A549 (cell line): Measurements from ENCODE around the gene GNG7. TPM values are rescaled to one million over a fixed set of nuclear protein-coding genes. Genes with fewer than 3 reads are reported as not detected.

ENCODE experiments used
- ATAC-seq, 2 experiments: fragments of 200-7000 bp in 1 of 2; fragments of >200 bp in 1 of 2; cut with Nextera tagmentation in 1 of 2; cut with Tn5 transposase in 1 of 2; 3 replicates each; pipeline versions ENCODE4 v1.8.0 to v1.9.1; 2018 to 2020; ENCODE audit warnings: mild to moderate bottlenecking in 1 of 2, moderate library complexity in 1 of 2
- CTCF ChIA-PET: fragments of 300-600 bp; sonication (Branson Sonifier 250); formaldehyde crosslinking; extraction: SDS; loops from one replicate; lab custom pipeline; 2021; ENCODE audit warnings: antibody characterized with exemption, inconsistent platforms; lab: Yijun Ruan, JAX
- POLR2A ChIA-PET: fragments of 350-600 bp; formaldehyde crosslinking; extraction: SDS; loops from one replicate; lab custom pipeline; 2021; ENCODE audit warnings: antibody characterized with exemption, inconsistent platforms; lab: Yijun Ruan, JAX
- DNase-seq, 2 experiments: peaks; one replicate each; pipeline versions ENCODE4 v3.0.0 to v3.0.0-alpha.2; 2011 to 2016; ENCODE audit warnings: low read depth in 1 of 2, low spot score in 1 of 2
- FAIRE-seq: peaks from 2 replicates; lab custom pipeline; 2011; peaks lifted over from hg19 to GRCh38; lab: Jason Lieb, UNC
- H3K27ac ChIP-seq, 2 experiments: fragments of >200 bp; sonication (Bioruptor Twin); formaldehyde crosslinking; 3 replicates each; pipeline ENCODE4 v1.5.1; 2016 to 2017
- H3K4me1 ChIP-seq: fragments of >200 bp; sonication (Bioruptor Twin); formaldehyde crosslinking; 3 replicates; pipeline ENCODE4 v1.6.1; 2016
- H3K4me2 ChIP-seq: fragments of >200 bp; sonication (Bioruptor Twin); formaldehyde crosslinking; 3 replicates; pipeline ENCODE4 v1.6.1; 2016
- H3K4me3 ChIP-seq: fragments of >200 bp; sonication (Bioruptor Twin); formaldehyde crosslinking; 3 replicates; pipeline ENCODE4 v1.5.1; 2016
- H3K9me3 ChIP-seq: fragments of >200 bp; sonication (Bioruptor Twin); formaldehyde crosslinking; 3 replicates; pipeline ENCODE4 v1.6.1; 2016
- BHLHE40 ChIP-seq: IDR thresholded peaks from 2 replicates; pipeline ENCODE4 v1.6.1; 2012; ENCODE audit warnings: low read depth, low read length, inconsistent platforms
- CEBPB ChIP-seq, 2 experiments: fragments of >200 bp in 1 of 2; sonication (Bioruptor Twin) in 1 of 2; formaldehyde crosslinking in 1 of 2; IDR thresholded peaks; 2 replicates each; pipeline ENCODE4 v1.6.1; 2012 to 2016
- CHD2 ChIP-seq: fragments of 150-350 bp; IDR thresholded peaks from 2 replicates; pipeline ENCODE4 v1.6.1; 2014; ENCODE audit warnings: low read length; ENCODE audit not compliant: partially characterized antibody
- CTCF ChIP-seq: fragments of >200 bp; sonication (Bioruptor Twin); formaldehyde crosslinking; IDR thresholded peaks from 3 replicates; pipeline ENCODE4 v1.5.1; 2016
- EHMT2 ChIP-seq: fragments of 200-600 bp; sonication (generic); IDR thresholded peaks from 2 replicates; pipeline ENCODE4 v1.6.1; 2016; ENCODE audit warnings: antibody characterized with exemption, low read depth, mild to moderate bottlenecking, moderate library complexity
- ESRRA ChIP-seq: fragments of 150-350 bp; IDR thresholded peaks from 2 replicates; pipeline ENCODE4 v1.6.1; 2014; ENCODE audit warnings: mild to moderate bottlenecking, low read length, borderline replicate concordance
- FOSL2 ChIP-seq, 2 experiments: fragments of 450-650 bp in 1 of 2; fragments of >200 bp in 1 of 2; sonication (Bioruptor Twin) in 1 of 2; formaldehyde crosslinking; IDR thresholded peaks; 2 replicates each; pipeline versions ENCODE4 v1.5.0 to v1.6.1; 2016 to 2020; ENCODE audit warnings: mild to moderate bottlenecking in 1 of 2, moderate library complexity in 1 of 2
- GATA3 ChIP-seq: IDR thresholded peaks from 2 replicates; pipeline ENCODE4 v1.6.1; 2012; ENCODE audit warnings: borderline replicate concordance
- HOXA7 ChIP-seq: fragments of 250-450 bp; sonication (Bioruptor Pico); IDR thresholded peaks from 2 replicates; pipeline ENCODE4 v1.5.0; 2020; ENCODE audit warnings: mild to moderate bottlenecking, moderate library complexity
- MAFK ChIP-seq: fragments of 450-650 bp; IDR thresholded peaks from 2 replicates; pipeline ENCODE4 v1.6.1; 2014; ENCODE audit not compliant: partially characterized antibody
- NR3C1 ChIP-seq: fragments of >200 bp; sonication (Bioruptor Twin); formaldehyde crosslinking; IDR thresholded peaks from 3 replicates; pipeline ENCODE4 v1.6.1; 2017
- PBX3 ChIP-seq: IDR thresholded peaks from 2 replicates; pipeline ENCODE4 v1.6.1; 2012
- POLR2A ChIP-seq: IDR thresholded peaks from 2 replicates; pipeline ENCODE4 v1.6.1; 2012; ENCODE audit warnings: mild to moderate bottlenecking, low read length
- POLR2AphosphoS2 ChIP-seq: conservative IDR thresholded peaks from 2 replicates; pipeline ENCODE4 v1.6.1; 2012; ENCODE audit warnings: low read length, improper control_type of control experiment, inconsistent platforms
- RAD21 ChIP-seq, 2 experiments: fragments of >200 bp in 1 of 2; sonication (Bioruptor Twin) in 1 of 2; formaldehyde crosslinking in 1 of 2; IDR thresholded peaks in 1 of 2; conservative IDR thresholded peaks in 1 of 2; 2 replicates in 1 of 2; 3 replicates in 1 of 2; pipeline ENCODE4 v1.6.1; 2012 to 2018; ENCODE audit warnings: inconsistent platforms in 1 of 2
- REST ChIP-seq: fragments of 200-600 bp; sonication (generic); IDR thresholded peaks from 2 replicates; pipeline ENCODE4 v1.6.1; 2016; ENCODE audit warnings: antibody characterized with exemption, mild to moderate bottlenecking, moderate library complexity
- RNF2 ChIP-seq: fragments of 200-600 bp; sonication (generic); IDR thresholded peaks from 2 replicates; pipeline ENCODE4 v1.6.1; 2016; ENCODE audit warnings: low read depth, mild to moderate bottlenecking, antibody characterized with exemption, moderate library complexity, borderline replicate concordance
- USF2 ChIP-seq: fragments of 450-650 bp; IDR thresholded peaks from 2 replicates; pipeline ENCODE4 v1.6.1; 2014; ENCODE audit warnings: antibody characterized with exemption
- ZC3H11A ChIP-seq: fragments of 450-650 bp; IDR thresholded peaks from 2 replicates; pipeline ENCODE4 v1.6.1; 2014; ENCODE audit warnings: antibody characterized with exemption, mild to moderate bottlenecking
- ZFP36 ChIP-seq: fragments of 450-650 bp; IDR thresholded peaks from 2 replicates; pipeline ENCODE4 v1.6.1; 2014; ENCODE audit warnings: borderline replicate concordance; ENCODE audit not compliant: partially characterized antibody
- ZNF302 ChIP-seq: fragments of 250-450 bp; sonication (Bioruptor Pico); IDR thresholded peaks from 2 replicates; pipeline ENCODE4 v1.9.0; 2021; ENCODE audit warnings: inconsistent platforms, mild to moderate bottlenecking, moderate library complexity
- ZSCAN20 ChIP-seq: fragments of 250-450 bp; sonication (Bioruptor Pico); IDR thresholded peaks from 2 replicates; pipeline ENCODE4 v1.8.0; 2022; ENCODE audit warnings: mild to moderate bottlenecking, moderate library complexity
- WGBS: methylation state at CpG from one replicate; pipeline ENCODE4 v1.1.6; 2017; ENCODE audit errors: missing lambda C conversion rate; 5-methylcytosine and 5-hydroxymethylcytosine counted together
- polyA plus RNA-seq, 4 experiments: library from polyadenylated mRNA; depleted of rRNA in 3 of 4; stranded (reverse); fragments of >200 nt; fragmentation: RNase III in 1 of 4; extraction: RNeasy Plus Mini Kit Qiagen cat#74134 plus additional on column Dnase treatment in 1 of 4; gene quantifications; 2 replicates in 3 of 4; 3 replicates in 1 of 4; pipeline ENCODE4 v1.2.3, GENCODE V29; 2011 to 2017

GNG7 gene
- polyA plus RNA-seq, 2 of the 4 experiments (the other 2 are of a cell fraction), result 0.06 to 0.08 TPM

- Histone ChIP-seq H3K27ac (no peak overlapping the region), H3K4me3 (no peak overlapping the region), H3K4me1 (peaks cover 9% of the 10 kb centered on the region; the same call in 2 of the 3 replicates), H3K4me2 (no peak overlapping the region), H3K9me3 (0 out of 3 replicates have a peak, but pooled peaks cover 6% of the 10 kb centered on the region)
- ChIA-PET CTCF (no interaction called here), POLR2A (no interaction called here)
- TF ChIP-seq USF2 (no peak), CHD2 (no peak), RAD21 (conservative IDR thresholded peaks at IDR 0.05 in 1 of 2, IDR thresholded peaks at IDR 0.05 in 1 of 2) (no peak), ESRRA (no peak), ZC3H11A (no peak), CTCF (no peak), EHMT2 (no peak), HOXA7 (CRISPR knock-in tag) (no peak), PBX3 (no peak), ZSCAN20 (CRISPR knock-in tag) (no peak), POLR2A (no peak), FOSL2 (IDR thresholded peaks at IDR 0.05) (no peak), FOSL2 (CRISPR knock-in tag; IDR thresholded peaks at IDR 0.05) (no peak), CEBPB (IDR thresholded peaks at IDR 0.05) (no peak), ZNF302 (CRISPR knock-in tag) (no peak)
- no peak for DNase-seq
- no CpG with 5 or more reads among the region's 19 CpGs for WGBS
- no peak for ATAC-seq
- no peak for FAIRE-seq
These were observed 13.8 kb upstream of the GNG7 start for GRCh38 chr19:2716275-2716650.

- Histone ChIP-seq H3K4me1 (peaks cover 9% of the 10 kb centered on the region; the same call in 2 of the 3 replicates), H3K4me3 (no peak overlapping the region), H3K9me3 (0 out of 3 replicates have a peak, but pooled peaks cover 6% of the 10 kb centered on the region), H3K4me2 (no peak overlapping the region), H3K27ac (no peak overlapping the region)
- TF ChIP-seq HOXA7 (CRISPR knock-in tag) (no peak), MAFK (no peak)
- ChIA-PET POLR2A (no interaction called here), CTCF (no interaction called here)
- WGBS, result 78% methylated on average over 6 of the region's 12 CpGs
- no peak for ATAC-seq
- FAIRE-seq, result no peak
- DNase-seq, result no peak
These were observed 13.2 kb upstream of the GNG7 start for GRCh38 chr19:2715470-2716274.

- WGBS, result 21% methylated on average over 7 of the region's 16 CpGs
- DNase-seq (no peak), ATAC-seq (no peak), FAIRE-seq (no peak)
- Histone ChIP-seq H3K4me1 (no peaks in the 10 kb centered on the region; the same call in 2 of the 3 replicates), H3K27ac (no peak overlapping the region), H3K4me3 (no peak overlapping the region), H3K9me3 (0 out of 3 replicates have a peak, but pooled peaks cover 6% of the 10 kb centered on the region), H3K4me2 (no peak overlapping the region)
- ChIA-PET POLR2A (no interaction called here), CTCF (no interaction called here)
- no peak for TF ChIP-seq GATA3
- TF ChIP-seq NR3C1, result no peak
- no peak for TF ChIP-seq RNF2
- no peak for TF ChIP-seq BHLHE40
- no peak for TF ChIP-seq FOSL2 (IDR thresholded peaks at IDR 0.05)
- TF ChIP-seq FOSL2 (CRISPR knock-in tag; IDR thresholded peaks at IDR 0.05), result no peak
- TF ChIP-seq ZFP36, result no peak
- TF ChIP-seq POLR2AphosphoS2, result no peak
- no peak for TF ChIP-seq REST
- TF ChIP-seq PBX3, result no peak
These were observed 12.2 kb upstream of the GNG7 start for GRCh38 chr19:2714531-2715269.
